ENCODE data around the gene CDC42BPG. TPM values are rescaled to one million over a fixed set of nuclear protein-coding genes. Genes with fewer than 3 reads are reported as not detected.
"Not testable (repeated sequence)": the region's sequence is repeated elsewhere in the genome, so short reads cannot be mapped to it uniquely, and the experiment has no call there.

The CDC42BPG gene
- total RNA-seq, 1 donor from 2014 or later: not detected

GRCh38 chr11:64848826-64849597, 4.6 kb upstream of the CDC42BPG start:
- intact Hi-C loops (cut with DNase I): loop anchor here (5.0 kb wide), 1 partner anchor 163 kb away; the partner anchor contains the start of gene ARL2
- Histone ChIP-seq H3K4me3 (no peak overlapping the region), H3K27me3 (no peaks in the 10 kb centered on the region), H3K9me3 (no peaks in the 10 kb centered on the region), H3K36me3 (peaks cover 13 to 19% of the 10 kb centered on the region in 2 donors), H3K4me1 (peaks cover 21 to 24% of the 10 kb centered on the region in 2 donors), H3K27ac (peak overlapping the region; percentile 72 to 95)
- TF ChIP-seq, protein P1, sequence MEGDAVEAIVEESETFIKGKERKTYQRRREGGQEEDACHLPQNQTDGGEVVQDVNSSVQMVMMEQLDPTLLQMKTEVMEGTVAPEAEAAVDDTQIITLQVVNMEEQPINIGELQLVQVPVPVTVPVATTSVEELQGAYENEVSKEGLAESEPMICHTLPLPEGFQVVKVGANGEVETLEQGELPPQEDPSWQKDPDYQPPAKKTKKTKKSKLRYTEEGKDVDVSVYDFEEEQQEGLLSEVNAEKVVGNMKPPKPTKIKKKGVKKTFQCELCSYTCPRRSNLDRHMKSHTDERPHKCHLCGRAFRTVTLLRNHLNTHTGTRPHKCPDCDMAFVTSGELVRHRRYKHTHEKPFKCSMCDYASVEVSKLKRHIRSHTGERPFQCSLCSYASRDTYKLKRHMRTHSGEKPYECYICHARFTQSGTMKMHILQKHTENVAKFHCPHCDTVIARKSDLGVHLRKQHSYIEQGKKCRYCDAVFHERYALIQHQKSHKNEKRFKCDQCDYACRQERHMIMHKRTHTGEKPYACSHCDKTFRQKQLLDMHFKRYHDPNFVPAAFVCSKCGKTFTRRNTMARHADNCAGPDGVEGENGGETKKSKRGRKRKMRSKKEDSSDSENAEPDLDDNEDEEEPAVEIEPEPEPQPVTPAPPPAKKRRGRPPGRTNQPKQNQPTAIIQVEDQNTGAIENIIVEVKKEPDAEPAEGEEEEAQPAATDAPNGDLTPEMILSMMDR (IDR thresholded peaks at IDR 0.05): no peak
- no peak for DNase-seq (ENCODE audit: low spot score in 2 of 2)

GRCh38 chr11:64848214-64848825, 3.9 kb upstream of the CDC42BPG start:
- TF ChIP-seq, protein P1 (IDR thresholded peaks at IDR 0.05): no peak
- intact Hi-C loops (cut with DNase I): loop anchor here (5.0 kb wide), 1 partner anchor 164 kb away; the partner anchor contains the start of gene ARL2
- no peaks in the 10 kb centered on the region for H3K27me3 ChIP-seq
- no peak overlapping the region for H3K4me3 ChIP-seq
- no peak overlapping the region for H3K27ac ChIP-seq
- no peak for DNase-seq (ENCODE audit: low spot score in 2 of 2)
- no peaks in the 10 kb centered on the region for H3K9me3 ChIP-seq
- peaks cover 17 to 18% of the 10 kb centered on the region in 2 donors for H3K4me1 ChIP-seq
- peaks cover 6 to 12% of the 10 kb centered on the region in 2 donors for H3K36me3 ChIP-seq

GRCh38 chr11:64846998-64847666, 2.7 kb upstream of the CDC42BPG start:
- Histone ChIP-seq H3K9me3 (no peaks in the 10 kb centered on the region), H3K36me3 (peaks cover 0 to under 1% of the 10 kb centered on the region in 2 donors), H3K27me3 (no peaks in the 10 kb centered on the region), H3K4me1 (peaks cover 16 to 17% of the 10 kb centered on the region in 2 donors), H3K4me3 (no peak overlapping the region), H3K27ac (no peak overlapping the region)
- intact Hi-C loops (cut with DNase I): loop anchor here (1.0 to 5.0 kb wide), 2 partner anchors 47 to 165 kb away; partner anchors contain the start of gene ARL2
- DNase-seq (ENCODE audit: low spot score in 2 of 2): peak in 1 of 2 donors; percentile 94
- TF ChIP-seq, protein P1 (IDR thresholded peaks at IDR 0.05): peak; percentile 97 to 98 (median 98)

GRCh38 chr11:64845776-64846129, 1.3 kb upstream of the CDC42BPG start:
- not testable (repeated sequence) for H3K4me3 ChIP-seq; DNase-seq (ENCODE audit: low spot score in 2 of 2); H3K27me3 ChIP-seq; H3K9me3 ChIP-seq; H3K27ac ChIP-seq; H3K36me3 ChIP-seq
- intact Hi-C loops (cut with DNase I): loop anchor here (5.0 kb wide), 1 partner anchor 167 kb away; the partner anchor contains the start of gene ARL2
- peaks cover 16 to 17% of the 10 kb centered on the region in 2 donors for H3K4me1 ChIP-seq

DNA sequence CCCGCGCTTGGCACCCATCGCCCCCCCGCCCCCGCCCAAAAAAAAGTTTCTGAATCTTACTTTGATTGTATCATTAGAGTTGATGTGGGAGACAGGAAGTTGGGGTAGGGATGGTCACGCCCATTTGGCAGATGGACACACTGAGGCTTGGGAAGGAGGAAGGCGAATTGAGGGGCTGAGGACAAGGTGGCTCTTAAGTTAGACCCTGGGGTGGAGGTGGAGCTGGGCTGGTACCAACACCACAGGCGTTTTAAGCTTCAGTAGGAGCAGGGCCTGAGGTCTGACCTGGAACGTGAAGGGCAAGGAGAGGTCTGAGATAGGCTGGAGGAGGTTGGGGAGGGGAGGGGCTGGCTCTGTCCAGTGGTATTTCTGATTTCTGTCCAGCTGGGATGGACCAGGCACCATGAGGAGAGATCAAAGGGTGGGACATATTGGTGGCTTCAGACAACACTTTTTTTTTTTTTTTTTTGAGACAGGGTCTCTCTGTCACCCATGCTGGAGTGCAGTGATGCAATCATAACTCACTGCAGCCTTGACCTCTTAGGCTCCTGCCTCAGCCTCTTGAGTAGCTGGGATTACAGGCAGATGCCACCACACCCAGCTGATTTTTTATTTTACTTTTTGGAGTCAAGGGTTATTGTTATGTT, 799 bp upstream of the CDC42BPG start:
- DNase-seq (ENCODE audit: low spot score in 2 of 2): no peak
- Histone ChIP-seq H3K36me3 (no peaks in the 10 kb centered on the region), H3K4me1 (peaks cover 15 to 17% of the 10 kb centered on the region in 2 donors), H3K4me3 (peak overlapping the region; percentile 40 to 64), H3K27ac (no peak overlapping the region), H3K9me3 (no peaks in the 10 kb centered on the region), H3K27me3 (no peaks in the 10 kb centered on the region)
- TF ChIP-seq, protein P1 (IDR thresholded peaks at IDR 0.05): no peak
- intact Hi-C loops (cut with DNase I): loop anchor here (5.0 kb wide), 1 partner anchor 167 kb away; the partner anchor contains the start of gene ARL2
